Left hindlimb (tissue), 1 donor: ENCODE data around the gene IPO4.
"Not testable (repeated sequence)": the region's sequence is repeated elsewhere in the genome, so short reads cannot be mapped to it uniquely, and the experiment has no call there.

Experiments used
- DNase-seq: peaks from one replicate; pipeline ENCODE4 v3.0.0-alpha.2; 2018

IPO4 gene

DNA sequence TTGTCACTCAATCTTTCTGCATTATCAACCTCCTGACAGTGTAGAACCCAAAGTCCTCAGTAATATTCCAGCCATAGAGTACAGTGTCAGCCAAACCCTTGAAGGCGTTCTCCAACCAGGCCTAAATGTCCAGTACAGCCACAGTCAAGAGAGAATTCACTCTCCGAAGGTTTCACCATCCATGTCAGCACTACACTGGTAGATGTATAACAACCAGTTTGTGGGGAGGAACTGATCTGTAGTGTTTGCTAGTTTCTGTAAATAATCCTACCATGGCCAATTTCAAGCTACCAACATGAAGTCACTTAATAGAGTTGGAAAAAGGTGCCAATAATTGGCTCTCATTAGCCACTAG is 27.7 kb upstream of the IPO4 start:
- no peak for DNase-seq

DNA sequence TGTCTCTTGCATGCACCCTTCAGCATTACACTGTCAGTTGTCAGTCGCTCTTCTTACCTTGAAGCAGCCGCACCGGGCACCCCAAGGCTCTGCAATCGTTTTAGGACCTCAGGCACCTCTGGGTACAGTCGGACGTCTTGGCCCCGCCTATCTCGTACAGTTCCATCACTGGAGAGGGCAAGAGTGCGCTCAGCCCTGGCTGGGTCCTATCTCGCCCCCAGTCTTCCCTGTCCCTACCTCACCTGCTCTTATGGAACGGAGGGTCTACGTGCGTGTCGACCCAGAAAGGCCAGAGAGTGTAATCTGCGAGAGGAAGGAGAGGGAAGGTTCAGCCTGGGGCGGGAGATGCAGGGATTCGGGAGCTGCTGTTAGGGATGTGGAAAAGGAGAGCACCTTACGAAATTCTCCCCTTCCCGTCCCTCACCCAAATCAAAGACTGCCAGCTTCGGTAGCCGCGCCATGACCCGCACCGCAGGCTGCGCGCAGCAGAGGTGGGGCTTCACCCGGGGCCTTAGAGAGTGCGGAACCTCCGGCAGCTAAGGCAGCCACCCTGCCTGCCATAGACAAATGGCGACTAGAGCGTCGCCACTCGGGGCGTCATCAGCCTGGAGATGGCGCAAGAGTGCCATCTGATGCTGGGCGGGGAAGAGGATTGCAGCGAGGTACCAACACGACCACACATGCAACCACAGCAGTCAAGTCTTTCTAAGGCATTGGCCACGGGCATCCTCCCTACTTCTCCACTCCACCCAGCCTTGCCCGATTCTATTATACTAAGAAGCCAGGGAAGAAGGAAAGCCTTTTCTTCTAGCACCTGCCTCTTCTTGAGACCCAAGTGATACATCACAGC is 27.1 kb upstream of the IPO4 start, which contains the start of gene MDP1:
MDP1 (minus strand) TSS at position 572 of the 850 bp plus-strand sequence; CDS start at position 461, 111 bp downstream.
- DNase-seq, result peak; percentile 88

DNA sequence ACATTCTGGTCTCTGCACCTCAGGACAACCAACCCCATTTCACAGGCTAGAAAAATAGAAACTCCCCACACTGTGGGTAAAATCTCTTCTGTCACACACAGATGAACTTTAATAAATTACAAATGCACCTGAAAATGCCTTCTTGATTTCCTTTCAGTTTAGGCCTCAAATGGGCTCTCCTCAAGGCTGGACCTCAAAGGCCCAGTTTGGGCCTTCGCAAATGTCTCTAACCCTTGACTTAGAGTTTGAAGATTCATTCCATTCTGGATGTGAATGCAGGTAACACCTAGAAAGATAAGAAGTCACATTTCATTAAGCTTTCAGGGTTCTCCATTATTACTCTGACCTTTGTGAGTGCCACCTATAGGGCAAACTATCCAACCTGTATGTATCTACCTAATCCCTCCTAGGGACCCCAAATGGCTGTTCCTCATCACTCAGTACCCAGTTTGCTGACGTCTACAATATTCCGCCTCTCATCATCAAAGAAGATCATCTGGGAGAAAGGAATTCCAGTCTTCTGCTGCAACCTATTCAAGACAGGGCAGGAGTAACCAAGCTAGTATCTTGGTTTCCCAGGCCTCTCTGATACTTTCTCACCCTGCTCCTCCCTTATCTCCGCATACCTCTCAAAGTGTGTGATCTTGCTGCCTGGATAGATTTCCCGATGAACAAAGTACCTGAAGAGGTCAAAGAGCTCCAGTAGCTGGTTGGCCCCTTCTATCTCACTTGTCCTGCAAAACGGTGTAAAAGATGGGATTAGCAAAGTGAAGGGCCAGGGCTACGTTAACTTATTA is 25.4 kb upstream of the IPO4 start:
- DNase-seq, result no peak

DNA sequence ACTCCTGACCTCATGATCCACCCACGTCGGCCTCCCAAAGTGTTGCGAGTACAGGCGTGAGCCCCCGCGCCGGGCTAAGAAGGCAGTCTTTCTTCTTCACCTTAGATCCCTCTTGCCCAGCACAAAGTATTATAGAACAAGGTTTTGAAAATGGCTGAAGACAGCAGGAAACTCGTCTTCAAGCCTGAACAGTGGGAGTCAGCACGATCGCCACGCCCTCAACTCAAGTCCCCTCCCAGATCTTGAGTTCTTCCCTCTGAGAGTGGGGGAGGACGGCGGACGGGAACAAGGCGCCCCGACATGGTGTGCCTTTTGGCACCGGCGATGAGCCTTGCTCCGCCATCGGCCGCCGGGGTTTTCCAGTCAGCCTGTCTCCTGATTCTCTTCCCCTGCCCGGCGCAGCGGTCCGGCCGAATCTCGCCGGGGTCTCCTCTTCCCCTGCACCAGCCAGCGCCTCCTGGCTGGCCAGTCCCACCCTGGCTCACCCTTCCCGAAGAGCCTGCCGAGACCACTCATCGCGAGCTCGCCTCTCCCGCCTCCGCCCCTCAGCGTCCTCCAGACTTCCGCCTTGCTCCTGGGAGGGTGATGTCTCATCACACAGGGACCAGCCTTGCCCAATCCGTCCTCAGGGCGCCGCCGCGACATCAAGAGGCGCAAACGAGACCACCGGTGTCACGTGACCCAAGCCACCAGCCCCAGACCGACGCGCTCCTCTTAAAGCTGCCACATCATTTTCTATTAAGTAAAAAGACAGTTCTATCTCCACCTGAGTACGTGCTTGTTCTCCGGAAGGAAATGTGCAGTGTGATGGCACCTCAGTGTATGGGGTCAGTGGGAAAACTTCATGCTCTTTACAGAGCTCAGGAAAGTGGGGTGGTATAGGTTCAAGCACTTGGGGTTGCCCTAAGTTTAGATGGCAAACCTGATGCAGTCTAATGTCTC is 24.6 kb upstream of the IPO4 start, which contains the start of gene CHMP4A:
CHMP4A (minus strand) TSS at position 565 of the 942 bp plus-strand sequence; CDS start at position 516, 49 bp downstream.
- peak; percentile 98 for DNase-seq

DNA sequence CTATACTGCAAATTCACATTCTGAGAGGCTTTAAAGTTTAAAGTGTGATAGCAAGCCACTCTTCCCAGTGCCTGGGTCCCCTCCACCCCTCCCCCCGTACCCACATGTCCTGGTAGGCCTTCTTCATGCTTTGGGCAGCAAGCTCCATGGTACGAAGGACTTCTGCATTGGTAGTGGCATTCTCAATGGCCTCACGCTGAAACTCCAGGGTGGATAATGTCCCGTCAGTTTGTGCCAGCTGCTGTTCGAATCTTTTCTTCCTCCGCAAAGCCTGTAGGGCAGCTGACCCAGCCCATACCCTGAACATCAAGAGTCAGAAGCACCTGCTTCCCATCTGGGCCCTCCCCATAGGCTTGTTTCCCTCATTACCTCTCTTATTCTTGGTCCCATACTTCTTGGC is 22.7 kb upstream of the IPO4 start:
- no peak for DNase-seq

DNA sequence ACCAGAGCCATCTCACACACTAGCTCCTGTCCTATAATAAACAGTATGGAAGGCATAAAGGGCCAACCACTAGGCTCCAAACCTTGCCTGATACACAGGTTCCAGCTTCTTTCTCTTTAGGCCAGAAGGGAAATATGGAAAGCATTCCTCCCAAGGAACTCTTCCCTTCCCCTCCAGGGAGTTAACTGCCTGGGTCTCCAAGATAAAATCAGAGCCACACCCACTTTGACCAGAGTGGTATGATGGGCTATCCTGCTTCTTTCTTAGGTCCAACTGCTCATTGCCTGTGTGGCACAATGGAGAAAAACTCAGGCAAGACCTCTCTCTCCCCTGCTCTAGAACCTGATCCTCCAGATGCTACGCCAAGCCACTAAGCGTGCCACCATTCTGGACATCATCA is 19.0 kb upstream of the IPO4 start:
- DNase-seq, result no peak

DNA sequence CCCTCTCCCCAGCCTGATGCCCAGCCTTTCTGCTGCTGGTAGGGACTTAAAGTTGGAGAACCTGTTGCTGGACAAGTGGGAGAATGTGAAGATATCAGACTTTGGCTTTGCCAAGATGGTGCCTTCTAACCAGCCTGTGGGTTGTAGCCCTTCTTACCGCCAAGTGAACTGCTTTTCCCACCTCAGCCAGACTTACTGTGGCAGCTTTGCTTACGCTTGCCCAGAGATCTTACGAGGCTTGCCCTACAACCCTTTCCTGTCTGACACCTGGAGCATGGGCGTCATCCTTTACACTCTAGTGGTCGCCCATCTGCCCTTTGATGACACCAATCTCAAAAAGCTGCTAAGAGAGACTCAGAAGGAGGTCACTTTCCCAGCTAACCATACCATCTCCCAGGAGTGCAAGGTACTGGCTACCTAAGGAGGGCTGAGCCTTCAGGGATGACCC is 18.5 kb upstream of the IPO4 start:
- DNase-seq, result no peak

DNA sequence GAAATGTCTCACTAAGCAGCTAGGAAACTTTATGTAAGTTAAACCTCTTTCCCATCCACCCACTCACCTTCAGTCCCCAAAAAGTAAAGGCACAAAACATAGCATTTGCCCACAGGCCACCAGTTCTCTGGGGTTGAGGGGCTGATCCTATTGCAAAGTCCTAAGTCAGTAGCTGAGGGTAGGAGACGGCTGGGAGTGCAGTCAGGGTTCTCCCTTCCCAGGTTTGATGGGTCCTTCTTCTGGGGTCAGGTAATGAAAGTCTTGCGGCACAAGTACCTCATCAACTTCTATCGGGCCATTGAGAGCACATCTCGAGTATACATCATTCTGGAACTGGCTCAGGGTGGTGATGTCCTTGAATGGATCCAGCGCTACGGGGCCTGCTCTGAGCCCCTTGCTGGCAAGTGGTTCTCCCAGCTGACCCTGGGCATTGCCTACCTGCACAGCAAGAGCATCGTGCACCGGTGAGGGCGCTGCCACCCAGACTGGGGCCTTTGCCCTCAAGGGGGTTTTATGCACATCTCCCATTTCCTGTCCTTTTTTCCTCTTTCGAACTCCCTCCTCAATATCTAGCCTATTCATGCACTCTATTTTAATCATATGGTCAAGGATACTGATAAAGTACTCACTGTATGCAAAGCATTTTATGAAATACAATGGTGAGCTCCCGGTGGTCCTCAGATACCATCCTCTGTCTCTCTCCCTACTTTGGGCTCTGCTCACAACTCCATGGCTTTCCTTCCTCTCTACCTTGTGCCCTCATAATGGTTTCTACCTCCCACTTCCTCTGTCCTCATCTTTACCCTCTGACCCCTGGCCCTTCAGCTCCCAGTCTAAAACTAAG is 17.9 kb upstream of the IPO4 start:
- DNase-seq, result no peak

DNA sequence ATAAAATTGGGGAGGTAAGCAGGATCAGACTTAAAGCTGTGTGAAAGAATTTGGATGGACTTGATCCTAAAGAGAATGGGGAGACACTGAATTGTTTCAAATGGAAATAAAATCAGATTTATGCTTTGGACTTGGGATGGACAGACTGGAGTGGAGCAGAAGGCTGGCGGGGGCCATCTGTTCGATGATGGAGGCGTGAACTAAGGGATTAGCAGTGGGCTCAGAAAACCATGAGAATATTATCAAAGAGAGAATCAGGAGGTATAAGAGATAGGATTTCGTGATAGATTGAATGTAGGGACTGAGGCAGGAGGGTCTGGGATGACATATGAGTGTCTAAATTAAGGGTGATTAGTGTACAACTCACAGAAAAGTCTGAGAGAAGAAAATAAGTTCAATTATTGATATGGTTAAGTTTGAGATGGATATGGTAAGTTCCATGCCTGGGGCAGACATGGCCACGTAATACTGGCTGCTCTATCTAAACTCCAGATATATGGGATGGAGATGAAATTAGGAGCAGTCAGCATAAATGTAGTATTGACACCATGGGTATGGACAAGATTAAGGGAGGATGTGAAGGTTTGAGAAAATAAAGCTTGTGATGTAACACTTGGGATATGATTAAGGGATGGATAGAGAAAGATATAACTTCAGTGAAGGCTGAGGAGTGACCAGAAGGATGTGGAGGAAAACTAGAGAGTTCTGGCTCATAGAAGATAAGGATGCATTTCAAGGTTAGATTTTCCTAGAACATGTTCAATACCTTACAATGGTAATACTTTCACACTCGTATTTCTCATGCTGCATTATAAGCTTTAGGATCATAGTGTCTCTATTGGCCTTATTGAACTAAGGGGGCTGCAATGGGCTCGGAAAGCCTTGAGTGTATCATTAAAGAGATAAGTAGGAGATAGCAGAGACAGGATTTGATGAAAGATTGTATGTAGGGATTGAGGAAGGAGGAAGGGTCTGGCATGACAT is 15.8 kb upstream of the IPO4 start:
- no peak for DNase-seq

DNA sequence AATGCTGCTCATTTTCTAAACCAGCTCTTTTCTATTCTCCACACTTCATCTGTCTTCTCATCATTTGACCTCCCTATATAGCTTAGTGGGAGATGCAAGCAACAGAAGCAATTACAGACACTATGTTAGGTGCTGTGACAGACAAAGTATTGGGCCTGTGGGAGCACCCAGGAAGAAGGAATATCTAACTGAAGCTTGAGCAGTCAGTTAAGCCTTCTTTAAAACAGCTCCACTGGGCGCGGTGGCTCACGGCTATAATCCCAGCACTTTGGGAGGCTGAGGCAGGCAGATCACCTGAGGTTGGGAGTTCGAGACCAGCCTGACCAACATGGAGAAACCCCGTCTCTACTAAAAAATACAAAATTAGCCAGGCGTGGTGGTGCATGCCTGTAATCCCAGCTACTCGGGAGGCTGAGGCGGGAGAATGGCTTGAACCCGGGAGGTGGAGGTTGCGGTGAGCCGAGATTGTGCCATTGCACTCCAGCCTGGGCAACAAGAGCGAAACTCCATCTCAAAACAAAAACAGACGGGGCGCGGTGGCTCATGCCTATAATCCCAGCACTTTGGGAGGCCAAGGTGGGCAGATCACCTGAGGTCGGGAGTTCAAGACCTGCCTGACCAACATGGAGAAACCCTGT is 14.8 kb upstream of the IPO4 start:
- DNase-seq, result not testable (repeated sequence)

DNA sequence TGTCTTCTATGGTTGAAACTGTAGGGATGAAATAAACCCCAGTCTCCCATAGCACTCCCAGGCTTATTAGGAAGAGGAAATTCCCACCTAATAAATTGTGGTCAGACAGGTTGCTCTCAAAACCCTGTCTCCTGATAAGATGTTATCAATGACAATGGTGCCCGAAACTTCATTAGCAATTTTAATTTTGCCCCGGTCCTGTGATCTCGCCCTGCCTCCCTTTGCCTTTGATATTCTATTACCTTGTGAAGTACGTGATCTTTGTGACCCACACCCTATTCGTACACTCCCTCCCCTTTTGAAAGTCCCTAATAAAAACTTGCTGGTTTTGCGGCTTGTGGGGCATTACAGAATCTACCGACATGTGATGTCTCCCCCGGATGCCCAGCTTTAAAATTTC is 13.9 kb upstream of the IPO4 start:
- not testable (repeated sequence) for DNase-seq

DNA sequence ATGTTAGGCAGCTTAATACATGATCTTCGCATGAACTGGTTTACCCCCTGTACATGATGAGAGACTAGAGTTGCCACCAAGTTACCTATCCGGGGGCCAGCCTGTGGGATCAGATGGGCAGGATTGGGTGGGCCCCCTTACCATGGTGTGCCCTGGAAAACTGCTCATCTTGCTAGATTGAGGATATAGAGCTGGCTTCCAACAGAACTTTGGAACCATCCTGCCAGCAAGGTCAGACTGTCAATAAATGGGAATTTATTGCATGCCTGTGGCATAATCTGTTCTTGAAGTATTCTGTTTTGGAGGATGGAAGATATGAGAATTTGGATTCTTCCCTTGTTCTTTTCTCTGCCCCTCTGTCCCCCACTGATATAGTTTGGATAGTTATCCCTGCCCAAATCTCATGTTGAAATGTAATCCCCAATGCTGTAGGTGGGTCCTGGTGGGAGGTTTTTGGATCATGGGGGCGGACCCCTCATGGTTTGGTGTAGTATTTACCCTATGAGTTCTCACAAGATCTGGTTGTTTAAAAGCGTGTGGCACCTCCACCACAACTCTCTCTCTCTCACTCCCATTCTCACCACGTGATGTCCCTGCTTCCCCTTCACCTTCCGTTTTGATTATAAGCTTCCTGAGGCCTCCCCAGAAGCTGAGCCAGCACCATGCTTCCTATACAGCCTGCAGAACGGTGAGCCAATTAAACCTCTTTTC is 10.4 kb upstream of the IPO4 start:
- no peak for DNase-seq

DNA sequence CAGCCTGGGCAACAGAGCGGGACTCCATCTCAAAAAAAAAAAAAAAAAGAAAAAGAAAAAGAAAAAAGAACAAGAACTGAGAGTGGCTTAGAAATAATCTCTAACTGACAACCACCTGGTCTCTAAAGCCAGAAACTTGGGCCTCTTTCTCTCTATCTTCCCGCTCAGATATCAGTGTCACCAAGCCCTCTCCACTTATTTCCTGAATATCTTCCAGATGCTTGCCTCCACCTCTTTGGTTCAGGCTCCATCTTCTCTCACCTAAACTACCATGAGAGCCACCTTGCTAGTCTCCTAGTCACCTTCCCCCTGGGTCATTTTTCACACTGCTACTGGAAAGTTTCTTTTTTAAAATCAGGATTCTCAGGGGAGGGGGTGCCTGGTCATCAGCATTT is 8.4 kb upstream of the IPO4 start:
- DNase-seq, result no peak

DNA sequence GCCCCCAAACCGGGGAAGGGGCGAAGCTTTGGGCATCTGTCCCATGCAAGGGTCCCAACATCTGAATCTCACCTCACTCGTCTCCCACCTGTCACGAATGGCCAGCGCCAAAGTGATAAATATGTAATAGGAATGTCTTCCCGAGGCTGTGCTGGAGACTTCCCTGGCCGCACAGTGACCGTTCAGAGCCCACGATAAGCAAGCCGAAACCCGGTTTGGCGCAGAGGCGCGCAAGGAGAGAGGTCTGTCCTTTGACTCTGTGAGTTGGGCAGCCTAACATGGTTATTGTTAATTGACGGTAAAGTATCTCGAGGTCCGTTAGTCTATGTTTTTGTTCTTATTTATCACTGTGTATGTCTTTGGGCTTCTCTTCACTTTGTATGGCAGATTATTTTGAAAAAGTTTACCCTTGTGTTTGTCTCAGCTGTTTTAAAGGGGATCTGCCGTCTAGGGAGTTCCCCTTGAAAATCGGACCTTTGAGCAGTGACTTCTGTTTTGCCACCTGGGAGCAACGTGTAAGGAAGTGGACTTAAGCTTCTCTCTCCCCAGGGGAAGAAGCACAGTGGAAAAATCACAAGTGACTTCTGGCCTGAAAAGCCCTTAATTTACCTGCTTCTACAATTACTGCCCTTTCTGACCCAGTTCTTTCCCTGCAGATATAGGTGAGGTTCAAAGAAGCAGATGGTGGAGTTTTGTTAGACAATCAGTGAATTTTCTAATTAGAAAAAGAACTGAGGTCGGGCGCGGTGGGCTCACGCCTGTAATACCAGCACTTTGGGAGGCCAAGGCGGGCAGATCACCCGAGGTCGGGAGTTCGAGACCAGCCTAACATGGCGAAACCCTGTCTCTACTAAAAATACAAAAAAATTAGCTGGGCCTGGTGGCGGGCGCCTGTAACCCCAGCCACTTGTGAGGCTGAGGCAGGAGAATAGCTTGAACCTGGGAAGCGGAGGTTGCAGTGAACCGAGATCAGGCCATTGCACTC is 7.7 kb upstream of the IPO4 start:
- DNase-seq, result no peak

DNA sequence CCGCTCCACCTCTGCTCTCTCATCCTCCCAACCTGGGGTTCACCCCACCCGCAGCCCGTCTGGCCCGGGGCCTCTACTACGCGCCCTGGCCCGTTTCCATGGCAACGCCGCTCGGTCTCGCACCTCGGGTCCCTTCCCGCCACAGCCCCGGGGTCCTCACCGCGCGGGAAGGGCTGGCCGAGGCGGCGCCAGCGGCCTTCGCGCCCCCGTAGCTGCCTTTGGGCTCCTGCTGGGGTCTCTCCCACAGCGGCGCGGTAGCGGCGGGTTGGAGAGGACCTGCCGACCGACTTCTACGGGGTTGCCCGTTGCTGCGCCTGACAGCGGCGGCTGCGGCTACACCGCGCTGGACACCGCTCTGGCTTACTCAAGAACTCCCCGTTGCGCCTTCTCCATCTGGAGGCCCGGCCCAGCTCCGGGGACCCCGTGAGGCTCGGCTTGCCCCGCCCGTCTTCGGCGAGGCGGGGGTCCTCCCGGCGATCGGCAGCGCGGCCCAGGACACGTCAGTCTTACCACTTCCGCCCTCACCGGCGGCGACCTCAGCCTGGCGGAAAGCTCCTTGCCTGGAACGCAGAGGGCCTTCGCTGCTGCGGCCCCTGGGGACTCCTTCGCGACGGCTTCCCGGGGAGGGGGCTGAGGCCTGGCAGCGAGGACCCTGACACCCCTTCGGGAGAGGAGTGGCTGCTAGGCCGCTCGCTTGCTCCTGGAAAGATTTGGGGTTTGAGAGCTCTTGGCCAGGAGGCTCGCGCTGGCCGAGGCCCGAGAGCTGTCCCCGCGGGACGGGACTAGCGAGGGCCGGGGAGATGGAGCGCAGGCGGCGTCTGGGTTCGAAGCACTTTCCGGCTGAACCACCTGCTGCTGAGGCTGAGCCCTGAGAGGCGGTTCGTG is 6.8 kb upstream of the IPO4 start, which contains the start of gene TM9SF1:
TM9SF1 (minus strand) TSS at position 256 of the 885 bp plus-strand sequence. CDS start 422 bp downstream, outside the sequence.
- peak; percentile 93 for DNase-seq

DNA sequence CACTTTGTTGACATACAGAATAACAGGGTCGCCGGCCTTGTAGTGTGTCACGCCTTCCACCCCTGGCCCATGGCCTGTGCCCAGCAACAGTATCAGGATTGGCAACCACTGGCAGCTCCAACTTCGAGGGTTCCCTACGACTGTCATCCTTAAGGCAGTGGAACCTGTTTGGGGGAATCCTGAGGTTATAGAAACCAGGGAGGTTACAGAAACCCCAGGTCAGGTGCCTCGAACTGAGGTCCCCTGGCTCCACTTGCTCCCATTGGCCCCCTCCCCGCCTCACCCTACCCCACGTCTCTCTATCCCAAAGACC is 6.2 kb upstream of the IPO4 start:
- DNase-seq, result peak; percentile 29
